Measurements from ENCODE around the gene ZNF626.
"Not testable (repeated sequence)": the region's sequence is repeated elsewhere in the genome, so short reads cannot be mapped to it uniquely, and the experiment has no call there.

The ZNF626 gene

GRCh38 chr19:20661150-20661819, at the start of gene ZNF626:
ZNF626 (minus strand) TSS chr19:20661571; CDS start chr19:20661446, 125 bp downstream.
- DNase-seq (ENCODE audit: low spot score): no peak

- no peak for DNase-seq (ENCODE audit: low spot score)
Observed at GRCh38 chr19:20669263-20669662, 7.9 kb upstream of the ZNF626 start.

GRCh38 chr19:20667281-20667680, 5.9 kb upstream of the ZNF626 start:
- DNase-seq (ENCODE audit: low spot score): no peak

- DNase-seq (ENCODE audit: low spot score): peak; percentile 88
Observed at GRCh38 chr19:20664901-20665781, 3.8 kb upstream of the ZNF626 start.

- DNase-seq (ENCODE audit: low spot score): not testable (repeated sequence)
Observed at GRCh38 chr19:20664475-20664874, 3.1 kb upstream of the ZNF626 start.

- no peak for DNase-seq (ENCODE audit: low spot score)
Observed at GRCh38 chr19:20662421-20663105, 1.2 kb upstream of the ZNF626 start.

GRCh38 chr19:20660473-20661140, 764 bp downstream of the ZNF626 start:
- no peak for DNase-seq (ENCODE audit: low spot score)

GRCh38 chr19:20640545-20640944, 20.8 kb downstream of the ZNF626 start:
- no peak for DNase-seq (ENCODE audit: low spot score)

GRCh38 chr19:20640023-20640422, 21.3 kb downstream of the ZNF626 start:
- no peak for DNase-seq (ENCODE audit: low spot score)

GRCh38 chr19:20624560-20624959, 36.8 kb downstream of the ZNF626 start:
- not testable (repeated sequence) for DNase-seq (ENCODE audit: low spot score)

- DNase-seq (ENCODE audit: low spot score): no peak
Observed at GRCh38 chr19:20616071-20616470, 45.3 kb downstream of the ZNF626 start.

GRCh38 chr19:20614971-20615370, 46.4 kb downstream of the ZNF626 start:
- not testable (repeated sequence) for DNase-seq (ENCODE audit: low spot score)

GRCh38 chr19:20612711-20613316, 48.6 kb downstream of the ZNF626 start:
- no peak for DNase-seq (ENCODE audit: low spot score)

- no peak for DNase-seq (ENCODE audit: low spot score)
Observed at GRCh38 chr19:20611866-20612265, 49.5 kb downstream of the ZNF626 start.

GRCh38 chr19:20607943-20608342, 53.4 kb downstream of the ZNF626 start:
- no peak for DNase-seq (ENCODE audit: low spot score)
